ENCODE measurements around the gene EPHB2. TPM values are rescaled to one million over a fixed set of nuclear protein-coding genes. Genes with fewer than 3 reads are reported as not detected.

The EPHB2 gene
- total RNA-seq, 1 donor from 2014 or later = 4.2 TPM

- peak; percentile 42 for DNase-seq (ENCODE audit: low read depth)
Measured at GRCh38 chr1:22877112-22877915, 166.7 kb downstream of the EPHB2 start.

- DNase-seq (ENCODE audit: low read depth) = no peak
Measured at GRCh38 chr1:22877980-22878379, 167.3 kb downstream of the EPHB2 start.

GRCh38 chr1:22878626-22879025 is 168.0 kb downstream of the EPHB2 start:
- DNase-seq (ENCODE audit: low read depth) = no peak

- DNase-seq (ENCODE audit: low read depth) = no peak
Measured at GRCh38 chr1:22879445-22879844, 168.8 kb downstream of the EPHB2 start.

- peak; percentile 47 for DNase-seq (ENCODE audit: low read depth)
Measured at GRCh38 chr1:22880174-22880601, 169.5 kb downstream of the EPHB2 start.

GRCh38 chr1:22883406-22883805 is 172.8 kb downstream of the EPHB2 start:
- DNase-seq (ENCODE audit: low read depth) = no peak

GRCh38 chr1:22884806-22885530 is 174.3 kb downstream of the EPHB2 start:
- no peak for DNase-seq (ENCODE audit: low read depth)

GRCh38 chr1:22886211-22886610 is 175.6 kb downstream of the EPHB2 start:
- no peak for DNase-seq (ENCODE audit: low read depth)

- DNase-seq (ENCODE audit: low read depth) = no peak
Measured at GRCh38 chr1:22887491-22887890, 176.9 kb downstream of the EPHB2 start.

GRCh38 chr1:22888320-22889075 is 177.9 kb downstream of the EPHB2 start:
- peak; percentile 69 for DNase-seq (ENCODE audit: low read depth)

GRCh38 chr1:22889213-22889827 is 178.7 kb downstream of the EPHB2 start:
- peak; percentile 57 for DNase-seq (ENCODE audit: low read depth)

GRCh38 chr1:22892789-22893188 is 182.2 kb downstream of the EPHB2 start:
- DNase-seq (ENCODE audit: low read depth) = no peak

GRCh38 chr1:22893292-22893691 is 182.7 kb downstream of the EPHB2 start:
- no peak for DNase-seq (ENCODE audit: low read depth)

GRCh38 chr1:22895357-22895756 is 184.7 kb downstream of the EPHB2 start:
- no peak for DNase-seq (ENCODE audit: low read depth)

- DNase-seq (ENCODE audit: low read depth) = no peak
Measured at GRCh38 chr1:22896184-22896583, 185.5 kb downstream of the EPHB2 start.

GRCh38 chr1:22900451-22900850 is 189.8 kb downstream of the EPHB2 start:
- DNase-seq (ENCODE audit: low read depth) = peak; percentile 84

GRCh38 chr1:22903113-22903512 is 192.5 kb downstream of the EPHB2 start:
- DNase-seq (ENCODE audit: low read depth) = peak; percentile 49

GRCh38 chr1:22906968-22907367 is 196.3 kb downstream of the EPHB2 start:
- DNase-seq (ENCODE audit: low read depth) = no peak

- no peak for DNase-seq (ENCODE audit: low read depth)
Measured at GRCh38 chr1:22907528-22907927, 196.9 kb downstream of the EPHB2 start.

GRCh38 chr1:22908880-22909426 is 198.3 kb downstream of the EPHB2 start:
- no peak for DNase-seq (ENCODE audit: low read depth)

GRCh38 chr1:22910286-22910685 is 199.6 kb downstream of the EPHB2 start:
- no peak for DNase-seq (ENCODE audit: low read depth)
